Left ventricle myocardium superior (tissue), 1 donor: ENCODE results near the gene TBX1. TPM values are rescaled to one million over a fixed set of nuclear protein-coding genes. Genes with fewer than 3 reads are reported as not detected.

ENCODE experiments used
- ATAC-seq: fragments of 200-7000 bp; cut with Tn5 transposase; one replicate; pipeline ENCODE4 v1.9.1; 2020; ENCODE audit warnings: mild to moderate bottlenecking, moderate library complexity
- DNase-seq: peaks from one replicate; pipeline ENCODE4 v3.0.0-alpha.2; 2020
- intact Hi-C: fragments of 100-400 bp; cut with micrococcal nuclease; formaldehyde crosslinking; loops from one replicate; pipeline ENCODE4 v1.11.0; 2022
- total RNA-seq: library from RNA; stranded (reverse); fragmentation: NEBNext Ultra II Directional; extraction: Animal tissue kit (Norgen Biotek cat#: 25700); gene quantifications from one replicate; pipeline ENCODE4 v1.2.1, GENCODE V29; 2021
- donor health status: DM: no; HTN: yes; CAD: no; lungs with severe emphysema.

The TBX1 gene
- total RNA-seq, 1 donor from 2014 or later: 3.6 TPM

DNA sequence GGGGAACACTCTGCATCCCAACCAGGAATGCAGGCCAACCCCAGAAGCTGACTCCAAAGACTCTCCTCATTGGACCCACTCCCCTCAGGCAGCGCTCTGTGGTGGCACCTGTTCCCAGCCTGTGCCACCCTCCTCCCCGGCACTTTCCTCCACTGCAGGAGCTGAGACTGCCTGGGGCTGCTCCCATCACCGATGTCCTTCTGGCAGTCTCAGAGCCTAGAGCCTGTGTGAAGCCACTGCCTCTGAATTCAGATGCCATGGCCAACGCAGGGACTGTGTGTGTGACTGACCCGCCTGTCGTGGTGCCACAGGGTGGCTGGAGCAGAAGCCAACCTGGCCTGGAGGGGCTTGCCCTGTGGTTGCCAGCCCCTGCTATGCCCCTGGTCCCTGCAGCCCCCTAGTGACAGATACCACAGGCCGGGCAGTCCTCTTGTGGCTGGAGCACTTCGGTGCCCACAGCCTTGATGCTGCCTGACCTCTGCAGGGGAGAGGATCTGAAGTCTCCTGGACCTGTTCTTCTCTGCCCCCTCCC, 43.2 kb downstream of the TBX1 start:
- ATAC-seq: no peak
- intact Hi-C loops: no loop called here
- peak; percentile 6 for DNase-seq

DNA sequence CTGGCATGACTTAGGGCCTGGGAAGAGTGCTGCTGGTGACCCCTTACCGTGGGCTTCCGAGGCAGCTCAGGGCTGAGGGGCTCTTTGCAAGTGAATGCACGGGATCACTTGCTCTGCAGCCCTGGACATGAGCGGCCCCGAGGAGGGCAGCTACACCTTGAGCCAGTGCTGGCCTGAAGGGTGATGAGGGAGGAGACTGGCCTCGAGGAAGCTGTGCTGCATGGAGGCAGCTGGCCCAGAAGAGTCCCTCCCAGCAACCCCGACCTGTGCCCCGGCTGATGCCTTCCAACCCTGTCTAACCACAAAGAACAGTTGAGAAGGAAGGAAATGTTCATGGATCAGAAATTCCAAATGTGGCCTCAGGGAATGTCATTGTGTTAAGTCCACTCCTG, 45.2 kb downstream of the TBX1 start:
- intact Hi-C loops: no loop called here
- no peak for ATAC-seq
- peak; percentile 17 for DNase-seq

DNA sequence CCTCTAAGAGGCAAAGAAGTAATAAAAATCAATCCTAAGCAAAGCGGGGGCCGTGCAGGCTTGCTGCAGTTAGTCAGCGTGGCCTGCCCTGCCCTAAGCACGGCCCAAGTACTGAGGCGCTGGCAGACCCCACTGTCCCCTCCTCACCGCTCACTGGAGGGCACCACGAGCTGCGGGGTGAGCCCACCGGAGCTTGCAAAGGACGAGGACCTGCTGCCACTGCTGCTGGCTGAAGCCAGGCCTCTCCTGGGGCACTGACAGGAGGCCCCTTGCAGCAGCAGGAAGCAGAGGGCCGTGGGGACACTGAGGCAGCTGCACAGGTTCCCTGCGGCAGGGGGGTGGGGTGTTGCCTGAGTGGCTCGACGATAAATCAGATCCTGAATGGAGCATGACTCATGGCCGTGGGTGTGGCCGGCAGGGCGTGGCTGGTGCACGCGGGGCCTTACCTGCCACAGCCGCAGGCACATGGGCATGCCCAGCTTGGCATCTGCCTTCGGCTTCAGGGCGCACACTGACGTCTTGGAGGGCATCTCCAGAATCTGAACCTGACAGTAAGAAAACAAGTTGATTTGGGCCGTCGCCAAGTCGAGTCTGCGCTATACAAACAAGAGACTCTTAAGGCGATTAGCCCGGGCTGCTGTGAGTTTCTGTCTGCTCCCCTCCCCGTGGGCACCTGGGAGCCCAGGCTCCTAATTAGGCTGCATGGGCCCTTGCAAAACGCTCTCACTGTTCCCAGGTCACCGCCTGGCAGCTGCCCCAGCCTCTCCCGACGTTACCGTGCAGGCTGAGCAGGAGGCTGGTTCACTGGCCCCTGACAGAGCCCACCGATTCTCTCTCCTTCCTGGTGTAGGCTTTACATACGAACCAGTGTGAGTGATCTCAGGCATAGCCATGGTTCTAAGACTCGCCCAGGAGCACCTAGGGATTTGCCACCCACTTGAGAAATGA, 45.9 kb downstream of the TBX1 start:
- intact Hi-C loops: no loop called here
- ATAC-seq (no peak), DNase-seq (peak; percentile 27)

DNA sequence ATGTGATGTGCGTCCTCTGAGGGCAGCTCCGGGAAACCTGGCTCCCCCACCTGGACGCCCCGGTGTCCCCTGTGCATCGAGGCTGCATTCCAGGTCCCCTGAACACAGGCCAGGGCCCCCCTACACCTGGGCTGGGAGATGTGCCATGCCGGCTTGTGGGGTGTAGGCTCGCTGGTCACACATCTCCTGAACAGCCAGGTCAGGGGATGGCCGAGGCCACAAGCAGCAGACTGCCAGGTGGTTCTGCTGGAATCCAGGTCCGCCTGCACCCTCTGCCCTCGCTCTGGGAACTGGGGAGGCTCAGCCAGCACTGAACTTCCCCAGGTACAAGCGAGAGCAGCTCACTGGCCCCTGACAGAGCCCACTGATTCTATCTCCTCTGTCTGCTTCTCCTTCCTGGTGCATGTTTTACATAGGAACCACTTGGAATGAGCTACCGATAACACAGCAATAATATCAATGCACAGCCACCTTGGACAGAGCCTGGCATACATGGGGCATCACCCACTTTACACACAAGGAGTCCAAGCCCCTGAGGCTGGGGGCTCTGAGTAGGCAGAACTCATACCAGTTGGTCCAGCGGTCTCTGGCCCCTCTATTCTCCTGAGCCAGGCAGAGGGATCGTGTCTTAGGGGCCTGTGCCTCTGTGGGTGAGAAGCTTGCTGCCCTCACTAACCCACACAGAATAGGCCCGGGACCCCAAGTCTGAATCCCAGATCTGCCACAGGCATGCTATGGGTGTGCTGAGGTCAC, 46.8 kb downstream of the TBX1 start:
- DNase-seq (peak; percentile 18), ATAC-seq (no peak)
- intact Hi-C loops: no loop called here

DNA sequence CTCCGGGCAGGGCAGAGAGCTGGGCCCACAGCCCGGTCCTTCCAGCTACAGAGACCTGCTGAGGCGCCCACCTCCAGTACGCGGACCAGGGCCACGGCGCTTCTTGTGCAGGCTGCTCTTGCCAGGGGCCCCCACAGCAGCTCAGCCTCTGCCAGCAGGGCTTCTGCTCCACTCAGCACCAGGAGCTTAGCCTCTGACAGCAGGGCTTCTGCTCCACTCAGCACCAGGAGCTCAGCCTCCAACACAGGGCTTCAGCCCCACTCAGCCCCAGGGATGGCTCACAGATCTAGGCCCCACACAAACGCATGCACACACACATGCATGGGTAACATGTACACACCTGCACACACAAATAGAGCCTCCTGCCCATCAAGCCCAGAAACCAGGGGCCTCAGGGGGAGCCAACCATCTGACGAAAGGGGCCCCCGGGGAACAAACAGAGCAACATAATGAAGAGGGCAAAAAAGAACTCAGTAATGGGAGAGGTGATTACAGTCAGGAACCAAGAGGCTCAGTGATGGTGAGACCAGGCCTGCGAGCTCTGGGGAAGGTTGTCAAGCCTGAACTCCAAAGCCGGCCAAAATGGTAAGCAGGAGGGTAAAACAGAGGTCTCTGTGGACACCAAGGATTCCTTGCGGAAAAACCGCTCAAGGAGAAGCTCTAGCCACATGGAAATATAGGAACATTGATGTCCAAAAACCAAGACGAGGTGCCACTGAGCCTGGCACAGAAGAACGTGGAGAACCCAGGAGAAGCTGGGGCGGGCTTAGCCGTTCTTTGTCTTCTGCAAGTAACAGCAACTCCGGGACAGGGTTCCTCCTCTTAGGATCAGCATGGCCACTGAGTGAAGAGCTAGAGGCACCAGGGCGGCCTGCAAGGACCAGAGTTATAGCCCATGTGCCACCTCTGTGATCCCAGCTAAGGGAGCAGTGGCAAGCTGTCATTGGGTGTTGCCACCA, 47.6 kb downstream of the TBX1 start:
- intact Hi-C loops: no loop called here
- DNase-seq (peak; percentile 20), ATAC-seq (no peak)

DNA sequence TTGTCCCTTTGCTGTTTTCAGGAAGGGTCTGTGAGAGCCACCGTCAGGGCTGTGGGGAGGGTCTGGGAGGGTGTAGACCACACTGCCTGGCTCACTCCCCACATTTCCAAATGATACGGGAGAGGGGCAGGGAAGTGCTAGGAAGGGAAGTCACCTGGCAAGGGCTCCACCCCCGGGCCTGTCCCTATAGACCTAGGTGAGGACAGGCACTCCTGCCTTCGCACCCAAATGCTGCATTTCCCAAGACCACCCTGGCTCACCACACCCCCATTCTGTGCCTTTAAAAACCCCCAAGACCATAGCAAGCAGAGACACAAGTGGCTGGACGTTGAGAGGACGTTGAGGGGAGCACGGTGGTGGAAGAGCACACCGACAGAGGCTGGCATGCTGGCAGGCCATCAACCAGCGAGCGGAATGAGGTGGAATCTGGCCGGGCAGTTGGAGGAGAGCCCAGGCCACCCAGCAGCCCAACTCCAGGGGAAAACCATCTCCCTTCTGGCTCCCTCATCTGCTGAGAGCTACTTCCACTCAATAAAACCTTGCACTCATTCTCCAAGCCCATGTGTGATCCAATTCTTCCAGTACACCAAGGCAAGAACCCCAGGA, 48.4 kb downstream of the TBX1 start:
- intact Hi-C loops: no loop called here
- ATAC-seq: peak; percentile 84
- peak; percentile 74 for DNase-seq

DNA sequence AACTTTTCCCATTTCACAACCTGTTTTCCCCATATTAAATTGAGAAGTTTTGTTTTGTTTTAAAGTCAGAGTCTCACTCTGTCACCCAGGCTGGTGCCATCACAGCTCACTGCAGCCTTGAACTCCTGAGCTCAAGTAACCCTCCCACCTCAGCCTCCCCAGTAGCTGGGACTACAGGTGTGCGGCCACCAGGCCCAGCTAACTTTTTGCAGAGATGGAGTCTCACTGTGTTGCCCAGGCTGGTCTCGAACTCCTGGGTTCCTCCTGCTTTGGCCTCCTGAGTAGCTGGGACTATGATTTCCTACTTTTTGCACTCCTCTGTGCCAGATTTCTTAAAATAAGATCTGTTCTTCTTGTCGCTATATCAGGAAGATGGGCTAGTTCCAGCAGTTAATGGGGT, 49.2 kb downstream of the TBX1 start:
- no peak for ATAC-seq
- intact Hi-C loops: no loop called here
- DNase-seq: no peak

DNA sequence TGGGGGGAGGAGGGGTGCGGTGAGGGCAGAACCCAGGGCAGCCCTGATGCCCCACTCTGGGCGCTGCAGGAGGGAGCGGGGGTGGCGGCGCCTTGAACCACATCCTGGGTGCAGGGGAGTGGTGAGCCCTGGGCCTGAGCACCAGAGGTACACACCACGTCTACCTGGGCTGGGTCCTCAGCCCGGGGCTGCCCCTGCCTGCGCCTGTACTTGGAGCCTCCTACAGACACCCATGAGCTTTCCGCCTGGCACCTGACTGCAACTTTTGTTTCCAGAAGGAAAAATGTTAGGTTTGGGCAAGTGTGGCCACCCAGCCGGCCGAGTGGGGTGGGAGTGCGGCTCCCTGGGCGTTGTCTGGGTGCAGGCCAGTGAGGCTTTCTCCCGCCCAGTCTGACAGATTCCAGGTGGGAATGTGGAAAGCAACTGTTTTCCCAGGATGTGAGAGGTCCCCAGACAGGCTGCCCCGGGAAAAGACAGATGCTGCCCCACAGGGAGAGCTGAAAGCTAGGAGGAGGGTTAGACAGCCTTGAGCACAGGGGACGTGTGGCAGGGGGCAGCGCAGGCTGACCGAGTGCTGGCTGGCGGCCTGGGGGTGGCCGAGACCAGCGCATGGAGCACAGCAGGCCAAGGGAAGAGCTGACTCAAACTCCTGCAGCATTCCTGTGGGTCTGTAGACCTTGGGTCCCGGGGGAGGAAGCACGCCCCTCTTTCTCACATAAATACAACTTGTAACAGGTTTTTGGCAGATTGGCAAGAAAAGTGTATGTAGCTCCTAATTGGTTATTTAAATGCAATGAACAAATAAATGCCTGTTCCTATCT, 50.0 kb downstream of the TBX1 start:
- ATAC-seq: no peak
- intact Hi-C loops: no loop called here
- DNase-seq: no peak

DNA sequence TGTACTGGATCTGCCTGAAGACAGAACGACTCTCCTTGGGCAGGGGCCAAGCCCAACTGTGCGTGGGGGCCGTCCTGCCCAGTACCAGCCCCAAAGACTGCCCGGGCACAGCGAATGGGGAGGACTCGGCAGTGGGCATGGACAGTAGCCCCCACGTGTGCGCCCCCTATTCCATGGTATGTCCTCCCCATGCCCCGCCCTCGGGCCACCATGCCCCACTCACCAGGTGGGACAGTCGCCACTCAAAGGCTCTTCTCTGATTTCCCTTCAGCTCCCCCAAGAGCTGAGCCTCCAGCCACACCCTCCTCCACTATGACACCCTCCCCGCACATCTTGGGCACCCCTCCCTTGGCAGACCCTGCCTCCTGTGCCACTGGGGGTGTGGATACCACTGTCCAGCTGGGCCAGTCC, 50.6 kb downstream of the TBX1 start:
- ATAC-seq (no peak), DNase-seq (no peak)
- intact Hi-C loops: no loop called here

DNA sequence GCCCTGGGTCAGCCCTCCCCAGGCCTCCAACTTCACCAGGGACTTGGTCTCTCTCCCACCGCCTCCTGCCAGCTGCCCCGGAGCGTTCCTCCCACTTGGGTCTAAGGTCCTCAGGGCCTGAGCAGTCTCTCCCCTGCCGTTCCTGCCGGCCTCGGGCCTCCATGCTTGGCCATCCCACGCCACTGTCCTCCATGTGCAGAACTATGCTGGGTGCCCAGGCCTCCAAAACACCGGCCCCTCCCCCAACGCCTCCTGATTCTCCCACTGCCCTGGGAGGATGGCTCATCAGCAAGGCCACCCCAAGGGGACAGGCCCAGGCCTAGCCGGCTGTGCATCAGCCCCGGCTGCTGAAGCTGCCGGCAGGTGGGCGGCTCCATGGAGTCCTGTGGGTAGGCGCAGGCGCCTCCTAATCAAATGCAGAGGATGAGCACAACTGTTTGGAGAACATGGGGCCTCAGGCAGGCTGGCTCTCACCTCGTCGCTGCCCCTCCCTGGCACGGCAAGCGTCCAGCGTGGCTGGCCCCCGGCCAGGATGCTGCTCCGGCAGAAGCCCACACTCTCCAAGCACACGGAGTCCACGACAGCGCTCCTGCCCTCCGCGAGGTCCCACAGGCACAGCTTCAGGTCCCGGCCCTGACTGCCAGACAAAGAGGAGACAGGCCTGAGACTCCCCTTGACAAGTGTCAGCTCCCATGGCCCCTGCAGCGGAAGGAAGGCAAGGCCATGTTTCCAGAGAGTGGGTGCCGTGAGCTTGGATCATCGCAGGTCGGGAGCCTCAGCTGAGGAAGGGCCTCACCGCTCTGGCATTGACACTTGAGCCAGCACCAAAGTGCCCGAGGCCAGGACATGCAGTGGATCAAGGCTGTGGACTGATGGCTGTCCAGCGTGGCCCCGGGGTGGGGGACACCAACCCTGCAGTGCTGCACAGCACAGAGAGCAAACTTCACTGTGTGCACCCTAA, 51.5 kb downstream of the TBX1 start:
- DNase-seq: peak; percentile 58
- intact Hi-C loops: no loop called here
- ATAC-seq: peak; percentile 42

DNA sequence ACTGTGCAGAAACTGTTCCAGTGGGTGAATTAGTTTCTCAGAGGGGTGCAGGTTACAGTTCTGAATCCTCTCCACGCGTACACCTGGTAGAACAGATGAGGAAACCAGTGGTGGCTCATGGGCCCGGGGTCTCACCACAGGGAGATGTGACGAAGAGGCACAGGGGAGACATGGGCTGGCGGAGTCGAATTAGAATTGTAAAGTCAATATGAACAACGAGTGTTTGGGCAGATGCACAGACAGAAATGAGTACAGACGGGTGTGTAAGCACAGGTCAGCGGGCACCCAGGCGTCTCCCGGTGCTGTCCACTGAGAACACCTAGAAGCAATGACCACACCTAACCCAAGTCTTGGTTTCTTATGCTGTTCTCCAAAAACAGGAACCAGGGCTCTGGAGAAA, 52.3 kb downstream of the TBX1 start:
- ATAC-seq: no peak
- DNase-seq: no peak
- intact Hi-C loops: no loop called here

DNA sequence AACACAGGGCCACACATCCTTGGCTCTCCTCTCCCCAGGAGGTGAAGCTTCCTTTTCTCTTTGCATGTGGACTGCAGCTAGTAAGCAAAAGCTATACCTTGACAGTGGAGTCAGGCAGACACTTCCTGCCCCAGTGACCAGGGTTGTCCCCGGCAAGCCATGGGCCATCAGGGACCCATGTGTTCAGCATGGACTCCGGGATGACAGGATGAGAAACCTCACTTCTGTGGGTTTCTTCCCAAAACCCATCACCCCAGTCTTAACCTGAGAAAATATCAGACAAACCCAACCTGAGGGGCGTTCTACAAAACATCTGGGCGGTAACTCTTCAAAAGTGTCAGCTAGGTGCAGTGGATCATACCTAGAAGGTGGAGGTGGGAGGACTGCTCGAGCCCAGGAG, 53.9 kb downstream of the TBX1 start:
- intact Hi-C loops: no loop called here
- DNase-seq: no peak
- no peak for ATAC-seq

DNA sequence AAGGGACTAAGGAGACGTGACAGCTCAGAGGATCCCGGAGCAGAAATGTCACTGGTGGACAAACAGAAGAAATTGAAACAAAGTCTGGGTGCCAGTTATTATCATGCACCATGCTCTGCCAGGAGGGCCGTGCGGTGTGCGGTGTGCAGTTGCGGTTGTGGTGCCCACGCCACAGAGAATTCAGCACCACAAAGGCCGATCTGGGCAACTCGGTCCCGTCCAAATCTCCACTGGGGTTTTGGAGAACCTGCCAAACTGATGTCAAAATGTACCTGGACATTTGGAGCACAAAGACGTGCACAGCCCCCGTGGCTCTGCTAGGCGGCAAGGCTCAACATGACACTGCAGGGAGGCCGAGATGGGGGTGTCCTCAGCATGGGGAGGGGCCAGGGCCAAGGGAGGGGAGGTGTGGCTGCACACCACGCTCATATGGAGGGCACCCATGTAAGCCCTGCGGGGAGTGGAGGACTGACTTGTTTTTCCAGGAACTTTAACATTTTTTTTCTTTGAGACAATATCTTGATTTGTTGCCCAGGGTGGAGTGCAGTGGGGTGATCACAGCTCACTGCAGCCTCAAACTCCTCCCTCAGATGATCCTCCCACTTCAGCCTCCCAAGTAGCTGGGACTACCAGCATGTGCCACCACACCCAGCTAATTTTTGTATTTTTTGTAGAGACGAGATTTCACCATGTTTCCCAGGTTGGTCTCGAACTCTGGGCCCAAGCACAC, 54.7 kb downstream of the TBX1 start:
- DNase-seq (no peak), ATAC-seq (no peak)
- intact Hi-C loops: no loop called here

DNA sequence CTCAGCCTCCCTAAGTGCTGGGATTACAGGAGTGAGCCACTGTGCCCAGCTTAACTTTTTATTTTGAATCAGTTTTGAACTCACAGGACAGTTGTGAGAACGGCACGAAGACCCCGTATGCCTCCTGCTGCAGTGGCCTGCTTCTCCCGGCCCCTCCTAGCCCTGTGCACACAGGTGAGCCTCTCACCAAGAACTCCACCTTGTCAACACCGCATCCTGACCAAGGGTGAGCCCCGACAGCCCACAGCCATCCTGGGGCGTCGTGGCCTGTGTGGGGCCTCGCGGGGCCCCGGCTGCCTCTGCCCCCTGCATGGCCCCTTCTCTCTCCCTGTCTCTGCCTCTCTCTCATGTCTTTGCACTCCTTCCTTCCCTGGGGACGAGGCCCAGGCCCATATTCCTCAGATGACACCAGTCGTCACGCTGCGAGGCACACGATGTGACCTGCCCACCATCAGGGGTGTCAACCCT, 55.3 kb downstream of the TBX1 start:
- intact Hi-C loops: no loop called here
- DNase-seq (no peak), ATAC-seq (no peak)

DNA sequence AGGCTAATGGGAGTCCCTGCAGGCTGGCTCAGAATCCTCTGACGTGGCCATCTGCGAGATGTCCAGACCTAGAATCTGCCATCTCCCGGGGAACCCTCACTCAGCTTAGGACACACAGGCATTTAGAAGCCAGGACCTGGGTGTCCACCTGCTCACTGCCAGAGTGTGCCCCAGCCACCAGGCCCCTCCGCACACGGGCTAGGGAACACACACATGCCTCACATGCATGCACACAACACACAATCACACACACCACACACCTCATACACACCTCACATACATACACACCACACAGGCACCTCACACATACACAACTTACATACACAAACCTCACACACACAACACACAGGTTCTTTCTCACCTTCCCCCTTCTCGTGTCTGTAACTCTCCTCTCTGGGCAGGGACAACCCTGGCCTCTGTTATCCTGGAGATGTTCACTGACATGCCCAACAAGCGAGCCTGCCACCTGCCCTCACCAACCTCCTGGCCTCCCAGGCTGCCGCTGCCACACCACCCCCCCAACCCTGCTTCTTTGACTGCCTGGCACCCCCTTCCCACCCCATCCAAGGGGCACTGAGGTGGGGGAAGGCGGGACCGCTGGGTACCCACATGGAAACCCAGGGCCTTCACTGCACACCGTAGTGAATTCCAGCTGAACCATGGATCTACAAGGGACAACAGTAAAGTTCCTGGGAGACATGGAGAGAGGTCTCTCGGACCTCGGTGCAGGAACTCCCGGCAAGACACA, 56.0 kb downstream of the TBX1 start:
- ATAC-seq (no peak), DNase-seq (no peak)
- intact Hi-C loops: no loop called here
